Panc1 (cell line): ENCODE results near the gene PPP2R1A. TPM values are rescaled to one million over a fixed set of nuclear protein-coding genes. Genes with fewer than 3 reads are reported as not detected.
A peak's percentile ranks its signal among the peaks of the same experiment; 100 is the strongest.

ENCODE experiments used
- ATAC-seq: fragments of 200-7000 bp; cut with Tn5 transposase; 2 replicates; pipeline ENCODE4 v1.9.1; 2020; ENCODE audit warnings: mild to moderate bottlenecking, moderate library complexity
- BruUV-seq: library from RNA; stranded (reverse); fragments of 400-500 nt; replicated peaks from 2 replicates; lab custom pipeline; 2021; lab: Mats Ljungman, UMichigan
- CTCF ChIA-PET: fragments of 300-600 bp; sonication (Branson Sonifier 250); formaldehyde crosslinking; loops from one replicate; lab custom pipeline; 2022; ENCODE audit warnings: antibody characterized with exemption; lab: Charles Lee
- POLR2A ChIA-PET: fragments of 300-600 bp; sonication (Branson Sonifier 250); formaldehyde crosslinking; loops from one replicate; lab custom pipeline; 2022; ENCODE audit warnings: antibody characterized with exemption; lab: Charles Lee
- DNase-seq: peaks from one replicate; pipeline ENCODE4 v3.0.0-alpha.2; 2010; ENCODE audit warnings: low read depth, low spot score
- H3K27ac ChIP-seq: 2 replicates; pipeline ENCODE4 v1.5.1; 2011; ENCODE audit warnings: mild to moderate bottlenecking, low read length, inconsistent platforms
- H3K27me3 ChIP-seq: fragments of 200-500 bp; sonication (Bioruptor generic); 2 replicates; pipeline ENCODE4 v1.6.0; 2014; ENCODE audit warnings: low read length, inconsistent platforms; ENCODE audit not compliant: control insufficient read depth, insufficient read depth
- H3K36me3 ChIP-seq: fragments of 200-500 bp; sonication (Bioruptor generic); 2 replicates; pipeline ENCODE4 v1.5.1; 2014; ENCODE audit warnings: inconsistent platforms, mild to moderate bottlenecking, low read length, moderate library complexity; ENCODE audit not compliant: control insufficient read depth, insufficient read depth
- H3K4me1 ChIP-seq: 2 replicates; pipeline ENCODE4 v1.5.1; 2011; ENCODE audit warnings: inconsistent platforms, mild to moderate bottlenecking, low read length, moderate library complexity; ENCODE audit not compliant: control insufficient read depth, insufficient read depth
- H3K4me3 ChIP-seq, 2 experiments: 2 replicates each; pipeline ENCODE4 v1.5.1; 2011 to 2012; ENCODE audit warnings: low read depth in 2 of 2, low read length in 2 of 2, mild to moderate bottlenecking in 2 of 2, inconsistent platforms in 1 of 2, moderate library complexity in 1 of 2
- H3K9me3 ChIP-seq: fragments of 200-500 bp; sonication (Bioruptor generic); 2 replicates; pipeline ENCODE4 v1.5.1; 2014; ENCODE audit warnings: low read depth, mild to moderate bottlenecking, inconsistent platforms, low read length, moderate library complexity; ENCODE audit not compliant: control insufficient read depth, insufficient read depth
- CTCF ChIP-seq: fragments of 450-650 bp; IDR thresholded peaks from 2 replicates; pipeline ENCODE4 v1.5.1; 2017; ENCODE audit warnings: mild to moderate bottlenecking
- POLR2AphosphoS5 ChIP-seq: IDR thresholded peaks from 2 replicates; pipeline ENCODE4 v1.6.1; 2012; ENCODE audit warnings: mild to moderate bottlenecking, low read depth, low read length, moderate library complexity
- SIN3A ChIP-seq: IDR thresholded peaks from 2 replicates; pipeline ENCODE4 v1.6.1; 2012; ENCODE audit warnings: low read depth, mild to moderate bottlenecking, low read length, moderate library complexity, borderline replicate concordance; ENCODE audit not compliant: insufficient read depth
- TCF7L2 ChIP-seq: IDR thresholded peaks from 2 replicates; pipeline ENCODE4 v1.6.1; 2011; ENCODE audit warnings: mild to moderate bottlenecking, low read depth, low read length, inconsistent platforms
- in situ Hi-C: cut with HindIII; loops from 2 replicates; pipeline ENCODE4 v1.10.0; 2016; ENCODE audit warnings: low sequenced_read_pairs, low pct_unique_long_range_greater_than_20kb
- intact Hi-C: fragments of 100-400 bp; cut with micrococcal nuclease; formaldehyde crosslinking; loops from one replicate; pipeline ENCODE4 v1.10.0; 2022; ENCODE audit not compliant: unreplicated experiment
- total RNA-seq: library from RNA; stranded (reverse); gene quantifications from one replicate; pipeline ENCODE4 v1.2.1, GENCODE V29; 2021; ENCODE audit not compliant: unreplicated experiment
- TF ChIP-seq, protein P1 (sequence below), 2 experiments: IDR thresholded peaks; 2 replicates each; pipeline ENCODE4 v1.6.1; 2011 to 2012; ENCODE audit warnings: low read depth in 2 of 2, control low read depth in 1 of 2, low read length in 1 of 2, mild to moderate bottlenecking in 1 of 2, moderate library complexity in 1 of 2; ENCODE audit not compliant: insufficient read depth in 1 of 2

The PPP2R1A gene
- total RNA-seq, 1 experiment from 2014 or later: 146 TPM

GRCh38 chr19:52269338-52270261 lies 79.7 kb downstream of the PPP2R1A start, which contains the start of gene ZNF766:
Gene ZNF766 (plus strand): TSS chr19:52269587. CDS start chr19:52269614, 27 bp downstream.
- intact Hi-C loops: no loop called here
- peak; percentile 99 for ATAC-seq
- no peak for TF ChIP-seq TCF7L2
- peak; percentile 64; the same call in 1 of the 2 replicates for TF ChIP-seq SIN3A
- TF ChIP-seq POLR2AphosphoS5: peak; percentile 84

DNA sequence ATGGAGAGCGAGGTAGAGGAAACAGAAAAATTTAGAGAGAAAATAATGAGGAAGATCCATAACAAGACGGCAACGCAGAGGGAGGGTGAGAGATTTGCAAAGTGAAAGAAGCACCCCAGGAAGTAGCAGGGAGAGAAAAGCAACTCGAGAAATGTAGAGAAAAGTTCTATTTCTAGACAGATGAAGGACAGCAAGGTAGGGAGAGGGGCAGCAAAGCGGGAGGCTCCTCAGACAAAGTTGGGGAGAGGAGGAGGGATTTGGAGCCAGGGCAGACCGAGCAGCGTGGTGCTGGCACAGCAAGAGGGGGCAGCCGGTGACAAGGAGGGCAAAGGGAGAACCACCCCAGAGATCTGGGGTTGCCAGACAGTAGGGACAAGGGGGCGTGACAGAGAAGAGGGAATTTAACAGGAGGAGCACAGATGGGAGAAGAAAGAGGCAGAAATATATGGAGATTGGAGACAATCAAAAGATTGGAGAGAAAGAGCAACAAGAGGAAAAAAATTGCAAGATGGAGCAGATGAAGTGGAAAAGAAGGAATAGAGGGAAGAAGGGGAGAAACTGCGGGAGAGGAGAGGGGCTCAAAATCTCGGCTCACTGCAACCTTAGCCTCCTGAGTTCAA lies 80.5 kb downstream of the PPP2R1A start:
- no peak for ATAC-seq
- Histone ChIP-seq H3K9me3 (no peaks in the 10 kb centered on the region), H3K27me3 (no peaks in the 10 kb centered on the region), H3K36me3 (peaks cover 4% of the 10 kb centered on the region; the same call in 1 of the 2 replicates), H3K4me3 (peak overlapping the region; percentile 92 to 96), H3K27ac (peak overlapping the region; percentile 94), H3K4me1 (no peaks in the 10 kb centered on the region; the same call in 1 of the 2 replicates)
- no peak for TF ChIP-seq POLR2AphosphoS5
- TF ChIP-seq, protein P1, sequence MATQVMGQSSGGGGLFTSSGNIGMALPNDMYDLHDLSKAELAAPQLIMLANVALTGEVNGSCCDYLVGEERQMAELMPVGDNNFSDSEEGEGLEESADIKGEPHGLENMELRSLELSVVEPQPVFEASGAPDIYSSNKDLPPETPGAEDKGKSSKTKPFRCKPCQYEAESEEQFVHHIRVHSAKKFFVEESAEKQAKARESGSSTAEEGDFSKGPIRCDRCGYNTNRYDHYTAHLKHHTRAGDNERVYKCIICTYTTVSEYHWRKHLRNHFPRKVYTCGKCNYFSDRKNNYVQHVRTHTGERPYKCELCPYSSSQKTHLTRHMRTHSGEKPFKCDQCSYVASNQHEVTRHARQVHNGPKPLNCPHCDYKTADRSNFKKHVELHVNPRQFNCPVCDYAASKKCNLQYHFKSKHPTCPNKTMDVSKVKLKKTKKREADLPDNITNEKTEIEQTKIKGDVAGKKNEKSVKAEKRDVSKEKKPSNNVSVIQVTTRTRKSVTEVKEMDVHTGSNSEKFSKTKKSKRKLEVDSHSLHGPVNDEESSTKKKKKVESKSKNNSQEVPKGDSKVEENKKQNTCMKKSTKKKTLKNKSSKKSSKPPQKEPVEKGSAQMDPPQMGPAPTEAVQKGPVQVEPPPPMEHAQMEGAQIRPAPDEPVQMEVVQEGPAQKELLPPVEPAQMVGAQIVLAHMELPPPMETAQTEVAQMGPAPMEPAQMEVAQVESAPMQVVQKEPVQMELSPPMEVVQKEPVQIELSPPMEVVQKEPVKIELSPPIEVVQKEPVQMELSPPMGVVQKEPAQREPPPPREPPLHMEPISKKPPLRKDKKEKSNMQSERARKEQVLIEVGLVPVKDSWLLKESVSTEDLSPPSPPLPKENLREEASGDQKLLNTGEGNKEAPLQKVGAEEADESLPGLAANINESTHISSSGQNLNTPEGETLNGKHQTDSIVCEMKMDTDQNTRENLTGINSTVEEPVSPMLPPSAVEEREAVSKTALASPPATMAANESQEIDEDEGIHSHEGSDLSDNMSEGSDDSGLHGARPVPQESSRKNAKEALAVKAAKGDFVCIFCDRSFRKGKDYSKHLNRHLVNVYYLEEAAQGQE (IDR thresholded peaks at IDR 0.05; ENCODE audit: insufficient read depth in 1 of 2, low read depth in 2 of 2, low read length in 1 of 2): no peak
- BruUV-seq: no TSS peak
- ChIA-PET CTCF (no interaction called here), POLR2A (no interaction called here)
- intact Hi-C loops: no loop called here
- in situ Hi-C loops: no loop called here
- no peak for DNase-seq

More at GRCh38 chr19:52269338-52270261, 79.7 kb downstream of the PPP2R1A start, which contains the start of gene ZNF766:
- Histone ChIP-seq H3K4me1 (no peaks in the 10 kb centered on the region; the same call in 1 of the 2 replicates), H3K27ac (peak within 1 kb of the TSS; percentile 94), H3K36me3 (peaks cover 4% of the 10 kb centered on the region; the same call in 1 of the 2 replicates), H3K9me3 (no peaks in the 10 kb centered on the region), H3K4me3 (peak within 1 kb of the TSS; percentile 92 to 96), H3K27me3 (no peaks in the 10 kb centered on the region)
- in situ Hi-C loops: no loop called here
- ChIA-PET CTCF (no interaction called here), POLR2A (no interaction called here)
- BruUV-seq: TSS peak; percentile 88
- DNase-seq: peak; percentile 48

GRCh38 chr19:52273301-52273700 lies 83.4 kb downstream of the PPP2R1A start:
- Histone ChIP-seq H3K27me3 (no peaks in the 10 kb centered on the region), H3K27ac (no peak overlapping the region), H3K4me3 (no peak overlapping the region), H3K9me3 (no peaks in the 10 kb centered on the region; the same call in 1 of the 2 replicates), H3K36me3 (peaks cover 4% of the 10 kb centered on the region; the same call in 1 of the 2 replicates), H3K4me1 (no peaks in the 10 kb centered on the region; the same call in 1 of the 2 replicates)
- CTCF ChIA-PET: interaction anchor here (0.9 kb wide), 1 partner anchor 48 kb away, joined by 4 read pairs; no protein-coding TSS in a partner anchor
- ATAC-seq (no peak), DNase-seq (no peak)
- no TSS peak for BruUV-seq
- TF ChIP-seq, protein P1 (IDR thresholded peaks at IDR 0.05; ENCODE audit: insufficient read depth in 1 of 2, low read depth in 2 of 2, low read length in 1 of 2): no peak
- TF ChIP-seq CTCF: no peak
- no peak for TF ChIP-seq SIN3A
- no peak for TF ChIP-seq POLR2AphosphoS5
- no peak for TF ChIP-seq TCF7L2
- intact Hi-C loops: no loop called here
- in situ Hi-C loops: no loop called here
- POLR2A ChIA-PET: no interaction called here
